ENCODE measurements around the gene CTU2. TPM values are rescaled to one million over a fixed set of nuclear protein-coding genes. Genes with fewer than 3 reads are reported as not detected.

The CTU2 gene
- polyA plus RNA-seq, 1 donor from 2014 or later: 12.1 TPM

DNA sequence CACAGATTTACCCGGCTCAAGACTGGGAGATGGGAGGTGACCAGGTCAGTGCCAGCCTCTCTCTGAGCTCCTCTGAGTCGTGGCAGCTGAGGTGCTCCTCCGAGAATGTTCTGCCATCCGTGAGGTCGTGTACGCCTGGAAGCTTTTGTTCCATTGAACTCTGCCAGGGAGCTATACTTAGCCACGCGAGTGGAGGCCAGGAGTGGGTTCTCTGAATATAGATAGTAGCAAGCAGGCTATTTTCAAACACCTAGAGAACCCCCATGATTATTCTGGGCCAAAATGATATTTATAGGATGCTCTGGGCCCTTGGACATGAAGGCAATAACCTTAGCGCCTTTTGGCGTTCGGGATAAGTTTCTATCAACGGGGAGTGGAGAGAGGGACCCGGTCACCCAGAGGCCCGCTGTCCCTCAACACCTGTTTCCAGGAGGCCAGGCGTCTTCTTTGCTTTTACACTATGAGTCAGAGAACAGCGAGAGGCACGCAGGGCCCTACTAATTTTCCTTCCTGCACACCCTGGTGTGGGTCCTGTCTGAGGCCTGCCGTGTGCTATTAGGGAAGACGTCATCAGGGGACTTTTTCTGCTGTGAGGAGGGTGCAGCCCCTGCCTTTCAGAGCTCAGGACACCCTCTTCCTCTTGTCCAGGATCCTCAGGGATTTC, 32.5 kb upstream of the CTU2 start:
- Mint-ChIP-seq H3K27ac (peak overlapping the region in 1 of 3 donors; percentile 39), H3K36me3 (no peaks in the 10 kb centered on the region), H3K4me1 (no peaks in the 10 kb centered on the region), H3K27me3 (no peaks in the 10 kb centered on the region), H3K9me3 (no peaks in the 10 kb centered on the region), H3K4me3 (peak overlapping the region in 1 of 4 donors; percentile 26)

DNA sequence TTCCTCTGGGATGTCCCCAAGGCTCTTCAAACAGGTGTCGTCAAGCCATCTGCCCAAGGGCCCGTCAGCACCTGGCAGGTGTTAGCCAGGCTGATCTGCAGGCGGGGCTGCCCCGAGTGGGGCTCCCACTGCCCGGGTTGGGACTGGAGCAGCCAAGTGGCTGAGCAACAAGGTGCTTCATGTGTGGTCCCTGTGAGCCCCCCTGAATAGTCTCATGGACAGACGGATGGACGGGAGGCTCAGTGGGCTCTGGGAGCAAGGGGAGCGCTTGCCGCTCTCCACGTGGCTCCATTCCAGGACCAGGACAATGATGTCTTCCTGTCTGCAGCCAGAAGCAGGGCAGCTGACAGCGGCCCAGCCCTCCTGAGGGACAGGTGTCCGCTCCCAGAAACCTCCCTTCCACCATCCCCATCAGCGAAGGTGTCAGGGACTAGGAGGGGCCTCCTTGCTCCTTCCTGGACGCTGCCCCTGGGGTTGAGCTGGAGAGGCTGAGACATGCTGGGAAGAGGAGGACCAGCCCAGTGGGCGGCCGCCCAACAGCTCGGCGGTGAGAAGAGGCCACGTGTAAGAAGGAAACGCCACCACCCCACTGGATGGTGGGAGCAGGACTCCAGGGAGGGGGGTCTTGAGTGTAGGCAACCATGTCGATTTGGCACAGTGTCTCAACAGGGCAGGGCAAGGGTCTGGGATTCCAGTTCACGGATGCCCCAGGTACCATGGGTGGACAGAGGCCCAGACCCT, 29.6 kb upstream of the CTU2 start:
- no peaks in the 10 kb centered on the region for H3K27me3 Mint-ChIP-seq
- H3K4me1 Mint-ChIP-seq: peaks cover 8 to 11% (median 8%) of the 10 kb centered on the region in 3 donors
- H3K27ac Mint-ChIP-seq: no peak overlapping the region
- no peaks in the 10 kb centered on the region for H3K36me3 Mint-ChIP-seq
- H3K4me3 Mint-ChIP-seq: no peak overlapping the region
- no peaks in the 10 kb centered on the region for H3K9me3 Mint-ChIP-seq

DNA sequence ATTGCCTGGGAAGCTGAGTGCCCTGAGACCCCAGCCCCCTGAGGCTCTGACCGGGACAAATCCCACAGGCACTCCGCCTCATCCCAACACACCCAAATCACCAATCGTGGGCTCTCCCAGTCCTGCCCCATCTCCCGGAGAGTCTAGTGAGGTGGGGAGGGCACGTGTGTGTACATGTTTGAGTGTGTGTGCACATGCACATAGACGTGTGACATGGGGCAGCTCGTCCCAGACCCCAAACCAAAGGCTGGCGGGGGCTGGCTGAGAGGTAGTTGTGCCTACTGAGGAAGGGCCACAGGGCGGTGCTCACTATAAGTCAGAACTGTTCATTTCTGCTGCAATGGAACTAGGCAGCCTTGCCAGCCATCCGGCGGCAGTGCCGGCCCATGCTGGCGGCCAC, 28.6 kb upstream of the CTU2 start:
- Mint-ChIP-seq H3K36me3 (no peaks in the 10 kb centered on the region), H3K27ac (no peak overlapping the region), H3K4me1 (peaks cover 17 to 19% (median 19%) of the 10 kb centered on the region in 3 donors), H3K9me3 (no peaks in the 10 kb centered on the region), H3K27me3 (no peaks in the 10 kb centered on the region), H3K4me3 (no peak overlapping the region)

DNA sequence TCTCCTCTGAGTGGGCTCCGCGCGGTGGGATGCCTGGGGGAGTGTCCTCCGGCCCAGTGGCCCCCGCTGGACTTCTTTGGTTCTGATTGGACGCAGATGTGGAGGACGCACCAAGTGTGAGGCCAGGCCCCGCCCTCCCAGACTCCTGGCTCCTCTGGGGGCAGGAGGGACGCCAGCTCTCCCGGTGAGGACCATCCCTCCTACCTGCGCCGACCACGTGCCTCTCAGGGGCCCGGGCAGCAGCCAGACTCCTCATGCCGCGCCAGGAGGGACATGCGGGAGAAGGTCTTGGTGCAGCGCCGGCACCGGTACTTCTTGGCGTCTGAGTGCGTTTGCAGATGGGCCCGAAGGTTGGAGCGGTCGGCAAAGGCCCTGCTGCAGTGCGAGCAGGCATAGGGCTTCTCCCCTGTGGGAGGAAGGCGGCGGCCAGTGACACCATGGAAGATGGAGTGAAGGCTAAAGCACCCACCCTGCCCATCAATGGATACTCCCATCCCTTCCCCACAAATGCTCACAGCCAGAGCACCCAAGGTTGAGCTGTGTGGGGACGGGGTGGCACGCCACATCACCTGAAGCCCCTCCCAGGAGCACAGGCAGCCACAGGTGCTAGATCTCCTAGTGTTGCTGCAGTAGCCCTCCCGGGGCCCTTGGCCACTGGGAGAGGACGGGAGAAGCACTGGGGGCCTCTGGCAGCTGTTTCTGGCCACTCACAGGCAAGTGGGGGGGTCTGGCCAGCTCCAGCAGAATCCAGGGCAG, 27.9 kb upstream of the CTU2 start:
- H3K27ac Mint-ChIP-seq: no peak overlapping the region
- peaks cover 17 to 19% (median 19%) of the 10 kb centered on the region in 3 donors for H3K4me1 Mint-ChIP-seq
- H3K27me3 Mint-ChIP-seq: no peaks in the 10 kb centered on the region
- H3K4me3 Mint-ChIP-seq: no peak overlapping the region
- H3K36me3 Mint-ChIP-seq: no peaks in the 10 kb centered on the region
- no peaks in the 10 kb centered on the region for H3K9me3 Mint-ChIP-seq

DNA sequence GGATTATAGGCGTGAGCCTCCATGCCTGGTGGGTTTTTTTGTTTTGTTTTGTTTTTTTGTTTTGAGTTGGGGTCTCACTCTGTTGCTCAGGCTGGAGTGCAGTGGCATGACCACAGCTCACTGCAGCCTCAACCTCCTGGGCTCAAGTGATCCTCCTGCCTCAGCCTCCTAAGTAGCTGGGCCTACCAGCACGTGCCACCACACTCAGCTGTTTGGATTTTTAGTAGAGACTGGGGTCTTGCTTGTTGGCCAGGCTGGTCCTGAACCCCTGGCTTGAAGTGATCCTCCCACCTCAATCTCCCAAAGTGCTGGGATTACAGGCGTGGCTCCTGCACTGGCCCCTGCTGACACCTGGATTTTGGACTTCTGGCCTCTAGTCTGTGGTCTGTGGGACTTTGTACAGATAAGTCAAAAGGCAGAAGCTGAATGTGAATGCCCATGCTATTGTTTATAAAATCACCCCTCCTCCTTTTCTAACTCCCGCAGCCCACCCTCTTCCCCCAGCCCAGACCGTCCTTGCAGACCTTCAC, 25.7 kb upstream of the CTU2 start:
- H3K36me3 Mint-ChIP-seq: no peaks in the 10 kb centered on the region
- peak overlapping the region; percentile 81 to 98 (median 92) for H3K4me3 Mint-ChIP-seq
- peak overlapping the region; percentile 93 to 98 (median 93) for H3K27ac Mint-ChIP-seq
- H3K27me3 Mint-ChIP-seq: no peaks in the 10 kb centered on the region
- peaks cover 24 to 38% (median 31%) of the 10 kb centered on the region in 3 donors for H3K4me1 Mint-ChIP-seq
- H3K9me3 Mint-ChIP-seq: no peaks in the 10 kb centered on the region

DNA sequence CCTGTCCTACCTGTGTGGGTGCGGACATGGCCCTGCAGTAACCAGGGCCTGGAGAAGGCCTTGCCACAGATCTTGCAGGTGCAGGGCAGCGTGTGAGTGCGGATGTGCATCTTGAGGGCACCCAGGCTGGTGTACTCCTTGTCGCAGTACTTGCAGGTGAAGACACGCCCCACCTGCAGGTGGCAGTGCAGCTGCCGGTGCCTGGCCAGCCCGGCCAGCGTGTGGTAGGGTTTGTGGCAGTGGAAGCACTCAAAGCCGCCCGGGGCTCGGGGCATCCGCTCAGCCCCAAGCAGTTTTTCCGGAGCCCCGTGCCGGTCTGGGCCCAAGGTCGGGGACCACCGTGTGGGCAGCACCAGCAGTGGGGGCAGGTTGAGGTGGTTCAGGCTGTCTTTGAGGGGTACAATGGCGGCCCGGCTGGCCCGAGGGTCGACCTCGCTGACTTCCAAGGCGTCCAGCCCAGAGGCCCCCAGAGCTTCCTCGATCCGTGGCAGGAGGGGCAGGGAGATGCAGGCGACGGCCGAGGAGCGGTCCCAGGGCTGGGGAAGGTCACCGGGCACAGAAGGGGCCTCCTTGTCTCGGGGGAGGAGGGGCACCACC, 25.1 kb upstream of the CTU2 start:
- Mint-ChIP-seq H3K4me3 (peak overlapping the region; percentile 81 to 98 (median 92)), H3K4me1 (peaks cover 24 to 38% (median 31%) of the 10 kb centered on the region in 3 donors), H3K27me3 (no peaks in the 10 kb centered on the region), H3K27ac (peak overlapping the region; percentile 93 to 98 (median 93)), H3K36me3 (no peaks in the 10 kb centered on the region), H3K9me3 (no peaks in the 10 kb centered on the region)

DNA sequence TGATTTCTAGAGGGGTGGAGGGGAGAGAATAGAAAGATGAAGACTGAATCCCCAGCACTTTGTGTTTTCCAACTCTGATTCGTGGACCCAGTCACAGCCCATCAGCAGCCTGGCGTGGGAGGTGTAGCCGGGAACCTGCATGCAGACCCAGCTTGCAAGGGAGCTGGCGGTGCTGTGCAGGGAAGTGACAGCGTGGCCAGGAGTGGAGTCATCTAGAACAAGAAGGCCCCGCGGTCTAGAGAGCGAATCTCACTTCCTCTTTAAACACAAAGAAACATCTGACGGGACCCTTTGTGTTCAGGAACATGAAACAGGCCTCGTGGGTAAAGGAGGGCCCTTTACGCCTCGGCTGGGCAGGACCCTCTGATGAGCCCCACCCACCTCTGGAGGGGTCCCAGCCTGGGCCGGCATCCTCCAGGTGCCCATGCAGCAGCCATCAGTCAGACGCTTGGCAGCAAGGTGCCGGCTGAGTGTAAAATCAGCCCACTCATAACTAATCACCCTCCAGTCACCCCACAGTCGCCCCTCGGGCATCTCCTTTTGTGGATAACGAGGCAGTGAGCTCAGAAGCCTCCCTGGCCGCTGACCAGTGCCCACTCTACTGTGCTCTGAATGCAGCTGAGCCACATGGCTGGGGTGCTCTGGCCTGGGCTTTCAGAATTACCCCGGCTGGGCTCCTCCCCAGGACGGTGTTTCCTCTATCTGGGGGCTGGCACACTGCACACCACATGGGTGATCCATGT, 24.4 kb upstream of the CTU2 start:
- peak overlapping the region; percentile 81 to 98 (median 92) for H3K4me3 Mint-ChIP-seq
- no peaks in the 10 kb centered on the region for H3K27me3 Mint-ChIP-seq
- no peaks in the 10 kb centered on the region for H3K9me3 Mint-ChIP-seq
- peaks cover 24 to 38% (median 31%) of the 10 kb centered on the region in 3 donors for H3K4me1 Mint-ChIP-seq
- H3K36me3 Mint-ChIP-seq: no peaks in the 10 kb centered on the region
- peak overlapping the region; percentile 93 to 98 (median 93) for H3K27ac Mint-ChIP-seq

DNA sequence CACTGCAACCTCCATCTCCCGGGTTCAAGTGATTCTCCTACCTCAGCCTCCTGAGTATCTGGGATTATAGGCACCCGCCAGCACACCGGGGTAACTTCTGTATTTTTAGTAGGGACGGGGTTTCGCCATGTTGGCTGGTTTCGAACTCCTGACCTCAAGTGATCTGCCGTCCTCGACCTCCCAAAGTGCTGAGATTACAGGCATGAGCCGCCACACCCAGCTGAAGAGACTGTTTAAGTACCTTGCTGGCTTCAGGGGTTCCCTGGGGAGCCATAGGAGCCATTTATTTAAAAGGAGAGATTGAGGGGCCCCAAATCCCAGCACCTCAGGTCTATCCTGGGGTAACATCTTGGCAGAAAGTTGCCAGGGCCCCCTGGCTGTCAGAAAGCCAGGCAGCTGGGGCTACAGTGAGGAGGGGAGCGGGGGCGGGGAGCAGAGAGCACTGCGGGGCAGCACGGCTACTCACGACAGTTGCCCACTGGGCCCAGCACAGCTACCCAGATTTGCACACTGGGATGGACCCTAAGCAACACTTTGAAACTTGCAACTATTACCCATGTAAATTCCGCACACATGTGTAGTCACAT, 21.6 kb upstream of the CTU2 start:
- H3K27me3 Mint-ChIP-seq: no peaks in the 10 kb centered on the region
- peaks cover 26 to 38% (median 31%) of the 10 kb centered on the region in 3 donors for H3K4me1 Mint-ChIP-seq
- H3K36me3 Mint-ChIP-seq: no peaks in the 10 kb centered on the region
- H3K9me3 Mint-ChIP-seq: no peaks in the 10 kb centered on the region
- H3K27ac Mint-ChIP-seq: peak overlapping the region in 2 of 3 donors; percentile 82 to 88
- H3K4me3 Mint-ChIP-seq: peak overlapping the region; percentile 80 to 94 (median 90)

DNA sequence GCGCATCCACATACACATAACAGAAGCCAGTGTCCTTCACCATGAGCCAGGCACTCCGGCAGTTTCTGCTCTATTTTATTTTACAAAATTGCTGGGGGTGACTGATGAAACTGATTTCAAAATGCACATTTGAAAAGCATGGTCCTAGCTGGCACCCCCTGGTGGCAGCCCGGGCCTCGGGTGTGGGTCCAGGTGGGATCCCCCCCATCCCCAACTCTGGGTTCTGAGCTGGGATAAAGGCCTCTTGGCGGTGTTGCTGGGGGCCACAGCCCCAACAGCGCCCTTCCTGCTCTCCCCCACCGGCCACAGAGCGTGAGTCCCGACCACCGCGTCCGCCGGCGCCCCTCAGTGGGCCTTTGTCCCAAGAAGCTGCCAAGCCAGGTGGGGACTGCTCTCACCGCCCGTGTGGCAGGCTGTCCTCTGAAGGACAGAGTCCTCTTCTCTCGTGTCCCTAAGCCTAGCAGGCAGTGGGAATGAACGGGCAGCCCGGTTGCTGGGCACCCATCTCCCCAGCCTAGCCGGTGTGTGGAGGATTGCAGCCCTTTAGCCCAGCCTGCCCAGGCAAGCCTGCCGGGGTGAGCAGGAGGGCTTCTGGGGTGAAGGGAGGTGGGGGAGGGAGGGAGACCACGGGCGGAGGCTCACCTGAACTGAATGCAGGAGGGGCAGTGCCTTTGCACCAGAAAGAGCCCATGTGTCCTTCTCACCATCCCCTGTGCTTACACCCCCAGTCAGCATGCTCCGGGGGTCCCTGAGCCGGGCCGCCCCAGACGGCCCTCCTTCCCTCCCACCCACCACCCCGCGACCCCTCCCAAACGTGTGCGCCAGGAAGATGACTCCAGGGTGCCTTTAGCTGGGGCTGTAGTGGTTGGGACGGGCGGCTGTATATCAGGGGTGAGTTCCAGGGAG, 20.9 kb upstream of the CTU2 start:
- Mint-ChIP-seq H3K9me3 (no peaks in the 10 kb centered on the region), H3K36me3 (no peaks in the 10 kb centered on the region), H3K27me3 (no peaks in the 10 kb centered on the region), H3K4me3 (peak overlapping the region; percentile 80 to 94 (median 90)), H3K27ac (peak overlapping the region in 2 of 3 donors; percentile 23 to 82), H3K4me1 (peaks cover 29 to 38% (median 31%) of the 10 kb centered on the region in 3 donors)

DNA sequence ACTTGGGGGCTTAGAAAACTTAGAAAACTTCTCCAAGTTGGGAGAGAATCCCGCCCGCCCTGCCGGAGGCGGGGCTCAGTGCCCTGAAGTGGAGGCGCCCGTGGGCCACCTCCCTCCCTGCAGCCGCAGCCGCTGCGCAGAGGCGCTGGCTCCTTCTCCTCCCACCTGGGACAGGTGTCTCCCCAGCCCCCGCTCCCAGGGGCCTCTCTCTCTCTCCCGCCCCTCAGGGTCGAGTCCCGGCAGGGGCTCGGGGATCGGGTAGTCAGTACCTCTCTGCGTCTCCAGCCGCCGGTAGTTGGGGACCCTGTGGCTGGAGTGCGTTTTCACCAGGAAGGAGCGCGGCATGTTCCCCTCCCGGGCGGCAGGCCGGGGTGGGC, 20.3 kb upstream of the CTU2 start:
- Mint-ChIP-seq H3K27ac (peak overlapping the region in 1 of 3 donors; percentile 39), H3K36me3 (no peaks in the 10 kb centered on the region), H3K27me3 (no peaks in the 10 kb centered on the region), H3K9me3 (no peaks in the 10 kb centered on the region), H3K4me1 (peaks cover 29 to 34% (median 31%) of the 10 kb centered on the region in 3 donors), H3K4me3 (peak overlapping the region; percentile 80 to 94 (median 90))

DNA sequence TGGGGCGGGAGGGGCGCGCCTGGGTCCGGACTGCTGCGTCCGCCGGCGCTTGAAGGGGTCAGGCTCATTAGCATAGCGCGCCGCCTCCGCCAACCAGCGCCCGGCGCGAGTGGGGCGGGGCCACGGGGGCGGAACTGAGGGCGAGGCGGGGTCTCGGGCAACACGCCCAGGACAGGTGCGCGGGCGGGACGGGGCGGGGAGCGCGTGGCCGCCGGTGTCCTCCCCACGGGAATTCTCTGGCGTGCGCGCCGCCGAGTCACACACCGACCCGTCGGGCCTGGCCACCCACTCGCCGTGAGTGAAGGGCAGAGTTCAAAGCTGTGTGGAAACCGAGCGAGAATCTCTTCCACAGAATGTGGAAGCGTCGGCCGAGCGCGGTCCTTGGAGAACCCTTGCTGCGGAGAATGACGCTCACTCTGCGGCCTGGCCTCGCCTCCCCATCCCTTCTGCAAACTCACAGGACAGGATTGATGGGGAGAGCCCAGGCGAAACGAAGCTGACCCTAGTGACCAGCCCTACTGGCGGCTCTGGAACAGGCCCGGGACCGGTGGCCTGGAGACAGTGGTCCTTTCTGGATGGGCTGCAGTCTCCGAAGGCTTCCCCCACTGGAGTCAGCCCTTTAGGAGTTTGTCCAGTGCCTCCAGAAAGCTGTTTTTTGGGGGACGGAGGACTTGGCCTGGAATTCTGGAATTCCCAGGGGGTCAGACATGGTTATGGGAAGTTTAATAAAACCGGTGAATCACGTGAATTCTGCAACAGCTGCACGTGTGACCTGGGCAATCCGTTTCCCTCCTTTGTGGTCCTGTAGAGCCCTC, 19.7 kb upstream of the CTU2 start, which contains the start of gene SNAI3:
SNAI3 (minus strand) TSS at position 69 of the 815 bp plus-strand sequence. CDS start 101 bp downstream, outside the sequence.
- no peaks in the 10 kb centered on the region for H3K27me3 Mint-ChIP-seq
- no peaks in the 10 kb centered on the region for H3K36me3 Mint-ChIP-seq
- H3K27ac Mint-ChIP-seq: peak within 1 kb of the TSS in 1 of 3 donors; percentile 82
- H3K9me3 Mint-ChIP-seq: no peaks in the 10 kb centered on the region
- H3K4me3 Mint-ChIP-seq: peak within 1 kb of the TSS; percentile 80 to 94 (median 90)
- peaks cover 27 to 31% (median 28%) of the 10 kb centered on the region in 3 donors for H3K4me1 Mint-ChIP-seq

DNA sequence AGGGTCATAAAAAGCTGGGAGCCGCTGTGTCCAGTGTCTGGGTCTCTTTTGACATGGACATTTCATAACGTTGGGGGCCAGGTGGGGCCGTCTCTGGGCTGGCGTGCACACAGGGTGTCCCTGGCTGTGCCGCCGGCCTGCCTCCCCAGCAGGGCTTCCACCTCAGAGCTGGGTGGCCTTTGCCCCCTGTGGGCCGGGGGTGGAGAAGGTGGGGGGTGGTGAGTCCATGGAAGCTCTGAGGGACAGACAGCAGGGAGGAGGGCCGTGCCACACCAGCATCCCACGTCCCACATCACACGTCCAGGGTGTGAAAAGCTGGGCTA, 19.1 kb upstream of the CTU2 start:
- no peak overlapping the region for H3K27ac Mint-ChIP-seq
- H3K9me3 Mint-ChIP-seq: no peaks in the 10 kb centered on the region
- peaks cover 26 to 30% (median 28%) of the 10 kb centered on the region in 3 donors for H3K4me1 Mint-ChIP-seq
- no peaks in the 10 kb centered on the region for H3K27me3 Mint-ChIP-seq
- H3K36me3 Mint-ChIP-seq: no peaks in the 10 kb centered on the region
- H3K4me3 Mint-ChIP-seq: peak overlapping the region in 2 of 4 donors; percentile 39 to 90
